ENCODE measurements around the gene RUBCNL. TPM values are rescaled to one million over a fixed set of nuclear protein-coding genes. Genes with fewer than 3 reads are reported as not detected.

RUBCNL gene
- total and polyA plus RNA-seq, 7 experiments from 2014 or later = 0.04 to 5.5 (median 0.30) TPM

DNA sequence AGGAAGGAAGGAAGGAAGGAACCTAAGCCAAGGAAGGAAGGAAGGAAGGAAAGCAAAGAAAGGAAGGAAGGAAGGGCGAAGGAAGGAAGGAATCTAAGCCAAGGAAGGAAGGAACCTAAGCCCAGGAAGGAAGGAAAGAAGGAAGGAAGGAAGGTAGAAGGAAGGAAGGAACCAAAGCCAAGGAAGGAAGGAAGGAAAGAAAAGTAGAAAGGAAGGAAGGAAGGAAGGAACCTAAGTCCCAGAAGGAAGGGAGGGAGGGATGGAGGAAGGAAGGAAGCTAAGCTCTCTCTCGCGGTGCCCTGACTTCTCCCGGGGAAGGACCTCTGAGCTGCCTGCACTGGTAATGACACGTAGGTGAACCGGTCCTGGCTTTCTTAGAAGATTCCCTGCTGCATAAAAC lies 1.3 kb upstream of the RUBCNL start:
- POLR2A ChIA-PET = no interaction called here
- no peaks in the 10 kb centered on the region for H3K36me3 ChIP-seq (ENCODE audit: control insufficient read depth in 2 of 3, insufficient read depth in 3 of 3, low read length in 3 of 3)
- peak overlapping the region in 6 of 10 donors; percentile 24 to 67 (median 50) for H3K4me3 Mint-ChIP-seq
- ATAC-seq (no peak), DNase-seq (no peak)
- peaks cover 15 to 37% (median 27%) of the 10 kb centered on the region in 7 donors for H3K4me1 Mint-ChIP-seq
- H3K9me3 ChIP-seq (ENCODE audit: control insufficient read depth in 2 of 3, low read length in 3 of 3) = no peaks in the 10 kb centered on the region
- H3K4me1 ChIP-seq (ENCODE audit: control insufficient read depth in 2 of 2, insufficient read depth in 2 of 2, low read length in 2 of 2) = peaks cover 4 to 20% of the 10 kb centered on the region in 2 donors
- peak overlapping the region in 1 of 9 donors; percentile 50 for H3K27ac Mint-ChIP-seq
- CTCF ChIA-PET = no interaction called here
- intact Hi-C loops (cut with micrococcal nuclease) = no loop called here
- H3K36me3 Mint-ChIP-seq = peaks cover 0 to under 1% (median 0%) of the 10 kb centered on the region in 5 donors
- peaks cover 0 to 4% of the 10 kb centered on the region in 2 donors for H3K27me3 ChIP-seq (ENCODE audit: control insufficient read depth in 2 of 2, insufficient read depth in 2 of 2, low read length in 2 of 2)
- peaks cover 0 to 1% (median 0%) of the 10 kb centered on the region in 11 donors for H3K9me3 Mint-ChIP-seq
- no peak overlapping the region for H3K4me3 ChIP-seq (ENCODE audit: low read length)
- H3K27ac ChIP-seq (ENCODE audit: low read depth, low read length) = no peak overlapping the region
- peaks cover 28 to 37% (median 34%) of the 10 kb centered on the region in 5 donors for H3K27me3 Mint-ChIP-seq

DNA sequence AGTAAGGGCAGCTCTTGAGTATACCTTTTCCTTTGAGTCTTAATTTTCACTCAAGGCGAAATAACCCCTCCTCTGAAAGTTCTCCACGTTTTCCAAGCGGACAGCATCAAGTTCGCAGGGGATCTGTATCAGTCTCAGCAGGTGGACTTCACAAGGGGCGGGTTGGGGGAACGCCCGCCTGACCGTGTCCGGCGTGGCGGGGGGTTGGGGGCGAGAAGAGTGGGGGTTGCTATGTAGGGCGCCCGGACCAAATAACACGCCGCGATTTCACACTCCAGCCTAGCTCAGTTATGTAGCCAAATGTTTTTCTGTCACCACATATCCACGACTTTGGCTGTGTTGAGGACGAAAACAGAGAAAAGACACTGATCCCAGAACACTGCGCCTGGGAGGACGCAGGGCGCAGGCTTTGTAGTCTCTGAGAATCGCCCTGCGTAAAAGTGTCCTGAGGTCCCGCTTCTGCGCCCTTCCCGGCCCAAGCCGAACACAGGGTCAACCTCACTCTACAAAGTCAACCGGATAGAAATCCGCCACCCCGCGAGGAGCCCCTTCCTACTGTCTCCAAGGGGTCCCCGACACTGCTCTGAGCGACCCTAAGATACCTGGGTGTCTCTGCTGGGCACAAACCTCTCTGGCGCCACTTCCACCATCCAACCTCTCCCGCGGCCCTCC lies 524 bp downstream of the RUBCNL start:
- no peak overlapping the region for H3K27ac Mint-ChIP-seq
- peak overlapping the region; percentile 28 for H3K4me3 ChIP-seq (ENCODE audit: low read length)
- H3K4me1 Mint-ChIP-seq = peaks cover 15 to 29% (median 26%) of the 10 kb centered on the region in 7 donors
- peaks cover 0 to 4% of the 10 kb centered on the region in 2 donors for H3K27me3 ChIP-seq (ENCODE audit: control insufficient read depth in 2 of 2, insufficient read depth in 2 of 2, low read length in 2 of 2)
- peaks cover 0 to 1% (median 0%) of the 10 kb centered on the region in 11 donors for H3K9me3 Mint-ChIP-seq
- intact Hi-C loops (cut with micrococcal nuclease) = no loop called here
- POLR2A ChIA-PET = no interaction called here
- CTCF ChIA-PET = no interaction called here
- H3K4me1 ChIP-seq (ENCODE audit: control insufficient read depth in 2 of 2, insufficient read depth in 2 of 2, low read length in 2 of 2) = peaks cover 4 to 20% of the 10 kb centered on the region in 2 donors
- ATAC-seq (no peak), DNase-seq (no peak)
- peaks cover 33 to 44% (median 39%) of the 10 kb centered on the region in 5 donors for H3K27me3 Mint-ChIP-seq
- peak overlapping the region; percentile 69 to 92 (median 87) for H3K4me3 Mint-ChIP-seq
- no peaks in the 10 kb centered on the region for H3K36me3 ChIP-seq (ENCODE audit: control insufficient read depth in 2 of 3, insufficient read depth in 3 of 3, low read length in 3 of 3)
- no peak overlapping the region for H3K27ac ChIP-seq (ENCODE audit: low read depth, low read length)
- peaks cover 0 to 2% (median 0%) of the 10 kb centered on the region in 5 donors for H3K36me3 Mint-ChIP-seq
- H3K9me3 ChIP-seq (ENCODE audit: control insufficient read depth in 2 of 3, low read length in 3 of 3) = no peaks in the 10 kb centered on the region

DNA sequence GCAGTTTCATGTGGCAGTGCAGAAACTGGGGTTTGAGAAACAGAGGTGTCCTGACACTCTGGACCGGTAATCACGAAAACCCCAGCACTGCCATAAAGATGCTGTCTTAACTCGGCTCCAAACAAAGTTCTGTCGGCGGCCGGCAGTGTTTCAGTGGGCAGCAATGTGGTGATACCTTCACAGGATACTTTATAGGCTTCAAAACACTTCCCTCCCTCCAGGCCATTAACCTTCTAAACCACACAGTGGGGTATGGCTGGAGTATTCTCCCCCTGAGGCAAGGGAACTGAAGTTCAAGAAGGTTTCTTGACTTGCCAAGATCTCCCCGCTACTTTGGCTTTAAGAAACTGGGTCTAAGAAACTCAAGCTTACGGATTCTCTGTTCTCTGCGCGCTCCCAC lies 1.1 kb downstream of the RUBCNL start:
- intact Hi-C loops (cut with micrococcal nuclease) = no loop called here
- Mint-ChIP-seq H3K27ac (no peak overlapping the region), H3K36me3 (peaks cover 0 to 2% (median 0%) of the 10 kb centered on the region in 5 donors), H3K9me3 (peaks cover 0 to 1% (median 0%) of the 10 kb centered on the region in 11 donors), H3K27me3 (peaks cover 33 to 44% (median 39%) of the 10 kb centered on the region in 5 donors), H3K4me1 (peaks cover 15 to 29% (median 26%) of the 10 kb centered on the region in 7 donors), H3K4me3 (peak overlapping the region; percentile 7 to 92 (median 49))
- Histone ChIP-seq H3K4me1 (ENCODE audit: control insufficient read depth in 2 of 2, insufficient read depth in 2 of 2, low read length in 2 of 2) (peaks cover 4 to 20% of the 10 kb centered on the region in 2 donors), H3K27me3 (ENCODE audit: control insufficient read depth in 2 of 2, insufficient read depth in 2 of 2, low read length in 2 of 2) (peaks cover 0 to 4% of the 10 kb centered on the region in 2 donors), H3K36me3 (ENCODE audit: control insufficient read depth in 2 of 3, insufficient read depth in 3 of 3, low read length in 3 of 3) (no peaks in the 10 kb centered on the region), H3K9me3 (ENCODE audit: control insufficient read depth in 2 of 3, low read length in 3 of 3) (no peaks in the 10 kb centered on the region), H3K4me3 (ENCODE audit: low read length) (no peak overlapping the region), H3K27ac (ENCODE audit: low read depth, low read length) (no peak overlapping the region)
- POLR2A ChIA-PET = no interaction called here
- ATAC-seq = no peak
- DNase-seq = no peak
- CTCF ChIA-PET = no interaction called here

DNA sequence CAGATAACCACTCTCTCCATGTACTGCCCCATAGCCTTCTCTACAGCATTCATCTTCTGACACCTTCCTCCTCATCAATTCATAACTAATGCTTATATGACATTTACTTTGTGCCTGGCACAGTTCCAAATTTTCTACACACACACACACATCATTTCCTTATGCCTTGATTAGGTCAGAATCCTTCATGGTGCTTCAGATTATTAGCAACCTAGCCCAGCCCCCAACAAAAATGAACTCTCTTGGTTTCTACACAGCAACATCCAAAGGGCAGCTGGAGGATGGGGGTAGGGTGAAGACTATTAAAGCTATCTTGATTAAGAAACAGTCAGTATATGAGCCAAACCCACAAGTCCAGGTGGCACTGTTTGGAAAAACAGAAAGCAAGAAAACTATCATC lies 3.7 kb downstream of the RUBCNL start:
- POLR2A ChIA-PET = no interaction called here
- peaks cover 0 to 8% of the 10 kb centered on the region in 2 donors for H3K4me1 ChIP-seq (ENCODE audit: control insufficient read depth in 2 of 2, insufficient read depth in 2 of 2, low read length in 2 of 2)
- no peaks in the 10 kb centered on the region for H3K36me3 ChIP-seq (ENCODE audit: control insufficient read depth in 2 of 3, insufficient read depth in 3 of 3, low read length in 3 of 3)
- H3K27ac Mint-ChIP-seq = no peak overlapping the region
- peaks cover 3 to 4% of the 10 kb centered on the region in 2 donors for H3K27me3 ChIP-seq (ENCODE audit: control insufficient read depth in 2 of 2, insufficient read depth in 2 of 2, low read length in 2 of 2)
- H3K36me3 Mint-ChIP-seq = peaks cover 0 to 2% (median 0%) of the 10 kb centered on the region in 5 donors
- H3K27me3 Mint-ChIP-seq = peaks cover 33 to 44% (median 40%) of the 10 kb centered on the region in 5 donors
- H3K9me3 ChIP-seq (ENCODE audit: control insufficient read depth in 2 of 3, low read length in 3 of 3) = no peaks in the 10 kb centered on the region
- intact Hi-C loops (cut with micrococcal nuclease) = no loop called here
- CTCF ChIA-PET = interaction anchor here (0.6 kb wide), 1 partner anchor 95 kb away, joined by 3 read pairs; no protein-coding TSS in a partner anchor
- no peak overlapping the region for H3K4me3 Mint-ChIP-seq
- no peak for DNase-seq
- no peak for ATAC-seq
- peaks cover 6 to 13% (median 6%) of the 10 kb centered on the region in 7 donors for H3K4me1 Mint-ChIP-seq
- H3K4me3 ChIP-seq (ENCODE audit: low read length) = no peak overlapping the region
- no peak overlapping the region for H3K27ac ChIP-seq (ENCODE audit: low read depth, low read length)
- peaks cover 0 to 1% (median 0%) of the 10 kb centered on the region in 11 donors for H3K9me3 Mint-ChIP-seq

DNA sequence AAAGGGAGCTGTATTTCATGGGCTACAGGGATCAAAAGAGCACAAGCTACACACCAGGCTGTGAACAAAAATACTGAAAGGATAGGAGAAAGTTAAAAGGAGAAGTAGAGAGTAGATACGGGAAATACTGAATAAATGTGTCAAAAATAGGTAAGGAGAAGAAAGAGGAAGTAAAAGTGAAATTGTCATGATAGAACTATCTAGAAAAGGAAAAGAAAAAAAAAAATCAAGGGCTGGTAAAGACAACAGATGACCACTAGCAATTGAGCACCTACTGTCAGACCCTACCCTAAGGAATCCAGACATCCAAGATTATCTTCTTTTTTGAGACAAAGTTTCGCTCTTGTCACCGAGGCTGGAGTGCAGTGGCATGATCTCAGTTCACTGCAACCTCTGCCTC lies 4.8 kb downstream of the RUBCNL start:
- Histone ChIP-seq H3K4me1 (ENCODE audit: control insufficient read depth in 2 of 2, insufficient read depth in 2 of 2, low read length in 2 of 2) (peaks cover 0 to 4% of the 10 kb centered on the region in 2 donors), H3K4me3 (ENCODE audit: low read length) (no peak overlapping the region), H3K9me3 (ENCODE audit: control insufficient read depth in 2 of 3, low read length in 3 of 3) (no peaks in the 10 kb centered on the region), H3K36me3 (ENCODE audit: control insufficient read depth in 2 of 3, insufficient read depth in 3 of 3, low read length in 3 of 3) (no peaks in the 10 kb centered on the region), H3K27me3 (ENCODE audit: control insufficient read depth in 2 of 2, insufficient read depth in 2 of 2, low read length in 2 of 2) (peaks cover 3 to 4% of the 10 kb centered on the region in 2 donors), H3K27ac (ENCODE audit: low read depth, low read length) (no peak overlapping the region)
- no peak overlapping the region for H3K27ac Mint-ChIP-seq
- H3K27me3 Mint-ChIP-seq = peaks cover 28 to 38% (median 34%) of the 10 kb centered on the region in 5 donors
- H3K36me3 Mint-ChIP-seq = peaks cover 0 to 2% (median 0%) of the 10 kb centered on the region in 5 donors
- ChIA-PET POLR2A (no interaction called here), CTCF (no interaction called here)
- intact Hi-C loops (cut with micrococcal nuclease) = no loop called here
- DNase-seq = no peak
- H3K9me3 Mint-ChIP-seq = no peaks in the 10 kb centered on the region
- ATAC-seq = peak; percentile 33
- peaks cover 0 to 6% (median under 1%) of the 10 kb centered on the region in 7 donors for H3K4me1 Mint-ChIP-seq
- no peak overlapping the region for H3K4me3 Mint-ChIP-seq

DNA sequence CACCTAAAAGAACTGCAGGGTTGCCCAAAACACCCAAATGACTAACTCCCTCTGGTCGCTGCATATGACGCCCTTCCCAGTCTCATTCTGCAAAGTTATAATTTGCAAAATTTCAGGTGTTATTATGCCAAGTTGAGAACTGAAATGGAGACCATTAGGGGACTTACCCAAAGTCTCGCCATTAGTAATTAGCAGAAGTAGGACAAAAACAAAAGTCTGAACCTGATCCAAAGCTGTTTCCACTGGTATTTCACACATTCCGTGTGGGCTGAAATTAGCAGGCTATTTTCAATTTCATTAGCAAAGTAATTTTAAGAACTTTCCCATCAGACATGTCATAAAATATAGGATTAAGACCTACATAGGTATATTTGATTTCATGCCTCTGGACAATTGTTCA lies 6.8 kb downstream of the RUBCNL start:
- Histone ChIP-seq H3K4me1 (ENCODE audit: control insufficient read depth in 2 of 2, insufficient read depth in 2 of 2, low read length in 2 of 2) (no peaks in the 10 kb centered on the region), H3K27ac (ENCODE audit: low read depth, low read length) (no peak overlapping the region), H3K36me3 (ENCODE audit: control insufficient read depth in 2 of 3, insufficient read depth in 3 of 3, low read length in 3 of 3) (no peaks in the 10 kb centered on the region), H3K27me3 (ENCODE audit: control insufficient read depth in 2 of 2, insufficient read depth in 2 of 2, low read length in 2 of 2) (peaks cover 0 to 3% of the 10 kb centered on the region in 2 donors), H3K9me3 (ENCODE audit: control insufficient read depth in 2 of 3, low read length in 3 of 3) (no peaks in the 10 kb centered on the region), H3K4me3 (ENCODE audit: low read length) (no peak overlapping the region)
- POLR2A ChIA-PET = no interaction called here
- peaks cover 0 to 3% (median 0%) of the 10 kb centered on the region in 7 donors for H3K4me1 Mint-ChIP-seq
- DNase-seq (no peak), ATAC-seq (no peak)
- no peak overlapping the region for H3K27ac Mint-ChIP-seq
- no peaks in the 10 kb centered on the region for H3K9me3 Mint-ChIP-seq
- intact Hi-C loops (cut with micrococcal nuclease) = no loop called here
- H3K36me3 Mint-ChIP-seq = peaks cover 0 to 2% (median 0%) of the 10 kb centered on the region in 5 donors
- CTCF ChIA-PET = no interaction called here
- peaks cover 15 to 25% (median 18%) of the 10 kb centered on the region in 5 donors for H3K27me3 Mint-ChIP-seq
- H3K4me3 Mint-ChIP-seq = no peak overlapping the region

Data from naive thymus-derived CD4-positive, alpha-beta T cell (primary cell).